Measurements from ENCODE around the gene ADAMTS4.
"Not testable (repeated sequence)": the region's sequence is repeated elsewhere in the genome, so short reads cannot be mapped to it uniquely, and the experiment has no call there.

ADAMTS4 gene, protein sequence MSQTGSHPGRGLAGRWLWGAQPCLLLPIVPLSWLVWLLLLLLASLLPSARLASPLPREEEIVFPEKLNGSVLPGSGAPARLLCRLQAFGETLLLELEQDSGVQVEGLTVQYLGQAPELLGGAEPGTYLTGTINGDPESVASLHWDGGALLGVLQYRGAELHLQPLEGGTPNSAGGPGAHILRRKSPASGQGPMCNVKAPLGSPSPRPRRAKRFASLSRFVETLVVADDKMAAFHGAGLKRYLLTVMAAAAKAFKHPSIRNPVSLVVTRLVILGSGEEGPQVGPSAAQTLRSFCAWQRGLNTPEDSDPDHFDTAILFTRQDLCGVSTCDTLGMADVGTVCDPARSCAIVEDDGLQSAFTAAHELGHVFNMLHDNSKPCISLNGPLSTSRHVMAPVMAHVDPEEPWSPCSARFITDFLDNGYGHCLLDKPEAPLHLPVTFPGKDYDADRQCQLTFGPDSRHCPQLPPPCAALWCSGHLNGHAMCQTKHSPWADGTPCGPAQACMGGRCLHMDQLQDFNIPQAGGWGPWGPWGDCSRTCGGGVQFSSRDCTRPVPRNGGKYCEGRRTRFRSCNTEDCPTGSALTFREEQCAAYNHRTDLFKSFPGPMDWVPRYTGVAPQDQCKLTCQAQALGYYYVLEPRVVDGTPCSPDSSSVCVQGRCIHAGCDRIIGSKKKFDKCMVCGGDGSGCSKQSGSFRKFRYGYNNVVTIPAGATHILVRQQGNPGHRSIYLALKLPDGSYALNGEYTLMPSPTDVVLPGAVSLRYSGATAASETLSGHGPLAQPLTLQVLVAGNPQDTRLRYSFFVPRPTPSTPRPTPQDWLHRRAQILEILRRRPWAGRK

DNA sequence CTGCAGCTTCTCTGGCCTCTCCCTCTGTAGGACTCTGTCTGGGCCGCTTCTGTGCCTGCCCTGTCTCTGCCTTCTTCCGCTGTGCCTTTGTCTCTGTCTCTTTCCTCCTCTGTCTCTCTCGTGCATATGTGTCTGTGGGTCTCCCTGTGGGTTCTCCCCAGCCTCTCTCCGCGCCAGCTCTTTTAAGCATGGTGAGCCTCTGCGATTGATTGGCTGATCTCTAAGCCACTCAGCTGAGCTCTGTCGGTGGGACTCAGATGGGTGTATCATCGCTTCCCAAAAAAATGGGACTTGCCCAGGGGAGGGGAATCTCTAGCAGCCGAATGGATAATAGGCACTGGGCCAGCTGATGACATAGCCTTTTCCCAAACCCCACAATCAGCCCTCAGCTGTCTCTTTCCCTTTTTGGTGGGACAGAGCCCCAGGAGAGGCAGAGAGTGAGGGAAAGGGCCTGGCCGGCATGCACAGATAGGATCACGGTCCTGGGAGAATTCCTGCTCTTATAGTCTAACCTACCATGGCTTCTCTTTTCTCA lies at the start of gene ADAMTS4:
TSS of gene ADAMTS4 (minus strand) at position 158 of the 535 bp plus-strand sequence. CDS start 427 bp downstream, outside the sequence.
- DNase-seq (ENCODE audit: low spot score) = peak; percentile 83

DNA sequence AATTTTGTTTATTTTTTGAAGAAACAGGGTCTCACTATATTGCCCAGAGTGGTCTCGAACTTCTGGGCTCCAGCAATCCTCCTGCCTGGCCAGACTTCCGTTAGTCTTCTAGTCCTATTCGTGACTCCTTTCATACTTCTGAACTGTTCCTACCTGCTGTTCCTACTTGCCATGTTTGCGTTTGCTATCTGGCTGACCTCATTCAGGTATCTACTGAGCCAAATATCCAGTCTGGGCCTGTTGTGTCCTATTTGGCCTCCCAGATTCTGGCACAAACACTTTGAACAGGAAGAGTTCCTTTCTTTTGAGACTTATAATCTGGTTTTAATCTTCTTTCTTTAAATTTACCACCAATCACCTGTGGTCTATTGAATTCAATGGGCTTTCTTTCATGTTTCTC lies 46.0 kb upstream of the ADAMTS4 start:
- no peak for DNase-seq (ENCODE audit: low spot score)

DNA sequence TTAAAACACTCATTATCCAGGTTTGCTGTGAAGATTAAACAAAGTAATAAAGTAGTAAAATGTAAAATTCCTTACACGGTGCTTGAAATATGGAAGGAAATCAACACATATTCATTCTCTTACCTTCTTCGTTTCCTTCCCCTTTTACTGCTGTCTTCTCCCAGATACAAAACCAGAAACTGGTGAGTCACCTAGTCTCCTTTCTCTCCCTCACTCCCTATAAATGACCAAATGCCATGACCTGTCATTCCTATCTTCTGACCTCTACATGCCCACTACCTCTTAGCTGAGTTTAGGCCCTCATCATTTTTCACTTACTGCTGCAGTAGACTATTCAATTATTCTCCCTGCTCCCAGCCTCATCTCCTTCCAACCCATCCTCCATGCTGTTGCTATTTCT lies 43.5 kb upstream of the ADAMTS4 start:
- no peak for DNase-seq (ENCODE audit: low spot score)

DNA sequence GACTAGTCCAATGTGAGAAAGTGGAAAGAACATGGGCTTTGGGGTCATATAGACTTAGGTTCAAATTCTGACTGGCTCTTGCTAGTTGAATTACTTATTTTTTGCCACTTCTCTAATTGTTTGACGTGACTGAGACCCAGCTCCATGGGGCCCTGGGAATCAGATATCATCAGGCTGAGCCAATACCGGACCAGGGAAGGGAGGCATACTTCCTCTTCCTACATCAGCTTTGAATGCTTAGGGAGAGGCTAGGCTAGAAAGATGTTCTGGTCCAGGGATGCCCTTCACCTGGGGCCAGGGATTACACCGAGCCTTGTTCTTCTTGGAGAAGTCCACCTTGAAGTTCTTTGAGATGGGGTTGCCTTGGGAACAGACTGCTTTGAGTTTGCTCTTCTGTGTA lies 42.8 kb upstream of the ADAMTS4 start:
- DNase-seq (ENCODE audit: low spot score) = no peak

DNA sequence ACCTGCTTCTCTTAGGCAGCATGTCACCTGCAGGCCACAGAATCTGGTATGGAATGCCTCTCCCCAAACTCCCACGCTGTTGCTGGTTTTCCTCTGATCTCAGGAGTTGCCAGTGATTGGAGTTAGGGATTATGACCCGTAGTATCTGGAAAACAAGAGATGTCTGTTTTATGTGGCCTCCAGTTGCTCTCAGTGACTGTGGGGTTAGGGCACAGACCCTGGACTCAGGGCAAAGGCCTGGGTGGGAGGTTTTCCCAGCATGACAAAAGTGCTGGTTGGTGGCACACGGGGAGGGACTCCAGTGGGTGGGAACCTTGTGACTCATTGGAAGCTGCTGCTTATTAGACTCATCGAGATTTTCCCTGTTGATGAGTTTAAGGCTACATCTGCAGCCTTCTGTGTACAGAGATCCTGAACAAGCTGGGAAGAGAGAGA lies 39.2 kb upstream of the ADAMTS4 start, which contains the start of gene NR1I3:
TSS of gene NR1I3 (minus strand) at position 165 of the 435 bp plus-strand sequence. CDS start 1,638 bp downstream, outside the sequence.
- no peak for DNase-seq (ENCODE audit: low spot score)

DNA sequence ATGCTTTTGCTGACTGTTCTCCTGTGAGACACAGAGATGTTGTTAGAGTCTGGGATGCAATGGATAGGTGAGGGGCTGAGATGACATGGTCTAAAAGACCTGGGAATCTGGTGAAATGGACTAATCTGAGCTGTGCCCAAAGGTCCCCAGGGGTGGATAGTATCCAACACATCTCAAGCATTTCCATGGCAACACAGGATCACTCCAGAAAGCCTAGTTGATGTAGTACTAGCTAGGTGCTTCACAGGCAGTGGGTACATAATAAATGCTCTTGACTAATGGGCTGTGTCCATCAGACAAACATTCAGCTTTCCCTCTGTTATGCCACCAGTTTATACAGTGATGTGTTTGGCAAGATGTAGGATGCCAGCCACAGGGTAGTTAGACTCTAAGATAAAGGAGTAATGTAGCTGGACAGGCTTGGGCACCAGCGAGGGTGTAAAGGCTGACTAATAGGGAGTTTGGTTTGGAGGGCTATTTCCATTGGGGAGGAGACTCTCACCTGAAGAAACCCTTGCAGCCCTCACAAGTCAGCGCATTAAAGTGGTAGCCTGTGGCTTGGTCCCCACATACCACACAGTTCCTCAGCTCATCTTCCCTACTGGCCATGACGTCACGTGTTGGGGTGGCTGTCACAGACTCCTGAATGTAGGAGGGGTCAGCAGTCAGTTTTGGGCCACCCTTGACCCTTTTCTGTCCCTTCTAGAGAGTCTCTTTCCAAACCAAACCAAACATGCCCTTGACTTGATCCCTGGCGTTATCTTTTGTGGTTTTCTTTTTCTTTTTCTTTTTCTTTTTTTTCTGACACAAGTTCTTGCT lies 37.3 kb upstream of the ADAMTS4 start:
- DNase-seq (ENCODE audit: low spot score) = no peak

DNA sequence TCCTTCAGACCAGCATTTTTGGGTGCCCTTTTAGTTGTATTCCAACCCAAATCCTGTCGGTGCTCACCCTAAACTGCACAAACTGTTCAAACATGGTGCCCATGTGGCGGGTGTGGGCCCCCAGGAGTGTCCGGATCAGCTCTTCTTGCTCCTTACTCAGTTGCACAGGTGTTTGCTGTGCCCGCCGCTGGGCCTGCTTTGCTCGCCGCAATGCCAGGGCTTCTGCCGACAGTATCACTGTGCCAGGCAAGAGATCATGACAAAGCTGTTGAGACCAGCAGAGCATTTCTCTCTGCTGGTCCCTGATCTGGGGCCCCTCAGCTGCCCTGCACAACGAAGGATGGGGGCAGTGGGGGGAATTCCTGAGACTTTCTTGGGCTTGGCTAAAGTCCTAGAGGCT lies 34.2 kb upstream of the ADAMTS4 start:
- no peak for DNase-seq (ENCODE audit: low spot score)

DNA sequence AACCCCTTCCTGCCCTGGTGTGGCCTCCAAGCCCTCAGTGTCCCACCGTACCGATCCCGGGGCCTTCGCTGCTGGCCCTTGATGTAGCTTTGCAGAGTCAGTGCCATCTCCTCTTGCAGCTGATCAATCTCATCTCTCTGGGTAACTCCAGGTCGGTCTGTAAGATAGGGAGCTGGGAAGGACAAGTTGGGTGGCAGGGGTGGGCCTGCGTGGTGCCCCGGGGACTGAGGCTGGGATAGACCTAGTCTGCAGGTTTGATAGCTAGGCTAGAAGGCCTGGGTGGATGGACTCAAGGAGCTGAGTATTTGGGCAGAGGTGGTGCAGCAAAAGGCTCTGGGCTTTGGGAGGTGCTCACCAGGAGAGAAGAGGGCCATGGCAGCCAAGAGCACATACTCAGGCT lies 31.9 kb upstream of the ADAMTS4 start:
- no peak for DNase-seq (ENCODE audit: low spot score)

DNA sequence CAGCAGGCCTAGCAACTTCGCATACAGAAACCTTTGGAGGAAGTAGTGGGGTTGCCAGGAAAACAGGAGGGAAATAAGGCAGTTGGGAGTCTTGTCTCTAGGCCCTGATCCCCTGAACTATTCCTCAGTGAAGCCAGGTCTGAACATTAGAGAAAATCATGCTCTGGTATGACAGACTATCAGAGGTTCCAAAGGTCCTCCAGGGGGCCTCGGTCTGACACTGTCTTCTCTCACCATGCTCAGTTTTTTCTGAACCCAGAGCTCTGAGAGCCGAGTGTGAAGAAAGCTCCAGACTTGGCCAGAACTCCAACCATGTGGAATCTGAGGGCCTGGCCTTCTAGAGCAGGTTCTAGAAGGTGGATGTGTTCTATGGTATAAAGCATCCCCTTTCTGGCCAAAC lies 31.0 kb upstream of the ADAMTS4 start:
- no peak for DNase-seq (ENCODE audit: low spot score)

DNA sequence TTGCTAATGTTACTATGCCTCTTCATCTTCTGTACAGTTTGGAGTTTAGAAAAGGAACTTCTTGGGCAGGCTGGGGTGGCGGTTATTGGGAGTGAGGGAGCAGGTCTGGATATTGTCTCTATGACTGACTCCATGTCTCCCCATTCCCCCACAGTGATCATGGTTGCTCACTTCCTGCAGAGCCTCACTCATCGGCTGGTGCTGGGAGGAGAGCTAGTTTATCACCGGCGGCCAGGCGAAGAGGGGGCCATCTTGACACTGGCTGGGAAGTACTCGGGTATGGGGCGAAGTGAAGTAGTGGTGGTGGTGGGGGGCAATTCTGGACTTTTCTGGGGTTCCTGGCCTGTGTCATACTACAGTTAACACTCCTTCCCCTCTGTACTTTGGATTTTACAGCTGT lies 29.2 kb upstream of the ADAMTS4 start:
- no peak for DNase-seq (ENCODE audit: low spot score)

DNA sequence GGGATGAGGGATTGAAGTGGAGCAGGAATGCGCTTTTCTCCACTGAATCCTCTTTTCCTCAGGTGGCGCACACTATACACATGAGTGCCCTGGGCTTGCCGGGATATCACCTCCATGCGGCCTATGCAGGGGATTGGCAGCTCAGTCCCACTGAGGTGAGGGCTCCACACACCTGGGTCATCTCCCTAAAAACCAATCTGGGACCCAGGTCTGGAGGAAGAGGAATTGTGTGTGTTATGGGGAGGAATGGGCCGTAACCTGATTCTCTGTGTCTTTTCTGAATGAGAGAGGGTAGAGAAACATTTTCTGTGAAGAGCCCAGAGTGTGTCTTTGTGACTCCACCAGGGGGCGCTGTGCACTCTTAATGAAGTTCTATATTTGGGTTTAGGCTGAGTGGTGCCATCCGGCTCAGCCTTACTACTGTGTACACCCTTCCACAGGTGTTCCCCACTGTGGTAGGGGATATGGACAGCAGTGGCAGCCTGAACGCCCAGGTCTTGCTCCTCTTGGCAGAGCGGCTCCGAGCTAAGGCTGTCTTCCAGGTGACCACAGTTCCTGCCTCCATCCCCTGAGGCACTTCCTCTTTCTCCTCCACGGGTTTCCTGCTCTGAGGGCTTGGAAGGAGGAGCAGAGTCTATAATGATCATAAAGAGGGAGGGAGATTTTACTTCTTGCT lies 28.5 kb upstream of the ADAMTS4 start:
- peak; percentile 86 for DNase-seq (ENCODE audit: low spot score)

DNA sequence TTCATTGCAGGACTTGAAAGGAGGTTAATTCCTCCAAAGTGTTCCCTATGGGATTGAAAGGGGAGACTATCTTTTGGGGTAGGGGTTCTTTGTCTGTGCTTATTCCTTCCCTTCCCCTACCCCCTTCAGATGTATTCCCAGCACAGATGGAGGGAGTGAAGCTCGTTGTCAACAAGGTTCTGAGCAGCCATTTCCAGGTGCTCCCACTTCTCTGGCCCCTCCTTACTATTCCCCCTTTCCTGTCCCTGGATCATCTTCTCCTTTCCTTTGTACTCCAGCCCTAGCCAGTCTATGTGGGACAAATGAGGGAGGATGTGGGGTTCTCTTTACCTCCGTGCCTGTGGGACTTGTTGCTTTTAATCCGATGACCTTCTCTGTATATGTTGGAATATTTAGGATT lies 27.9 kb upstream of the ADAMTS4 start:
- no peak for DNase-seq (ENCODE audit: low spot score)

DNA sequence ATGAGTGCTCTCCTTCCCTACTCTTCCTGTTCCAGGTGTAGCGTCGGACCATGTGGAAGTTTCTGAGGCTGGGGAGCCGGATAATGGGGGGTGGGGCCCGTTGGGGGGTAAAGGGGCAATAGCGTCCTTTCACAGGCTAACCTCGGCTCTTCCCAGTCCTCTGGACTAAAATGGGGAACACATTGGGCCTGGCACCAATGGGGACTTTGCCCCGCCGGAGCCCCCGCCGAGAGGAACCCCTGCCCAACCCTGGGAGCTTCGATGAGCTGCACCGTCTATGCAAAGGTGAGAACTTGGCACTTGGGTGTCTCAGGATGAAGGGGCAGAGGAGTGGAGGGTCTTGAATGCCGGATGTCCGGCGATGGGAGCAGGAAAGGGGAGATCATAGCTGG lies 27.5 kb upstream of the ADAMTS4 start:
- no peak for DNase-seq (ENCODE audit: low spot score)

DNA sequence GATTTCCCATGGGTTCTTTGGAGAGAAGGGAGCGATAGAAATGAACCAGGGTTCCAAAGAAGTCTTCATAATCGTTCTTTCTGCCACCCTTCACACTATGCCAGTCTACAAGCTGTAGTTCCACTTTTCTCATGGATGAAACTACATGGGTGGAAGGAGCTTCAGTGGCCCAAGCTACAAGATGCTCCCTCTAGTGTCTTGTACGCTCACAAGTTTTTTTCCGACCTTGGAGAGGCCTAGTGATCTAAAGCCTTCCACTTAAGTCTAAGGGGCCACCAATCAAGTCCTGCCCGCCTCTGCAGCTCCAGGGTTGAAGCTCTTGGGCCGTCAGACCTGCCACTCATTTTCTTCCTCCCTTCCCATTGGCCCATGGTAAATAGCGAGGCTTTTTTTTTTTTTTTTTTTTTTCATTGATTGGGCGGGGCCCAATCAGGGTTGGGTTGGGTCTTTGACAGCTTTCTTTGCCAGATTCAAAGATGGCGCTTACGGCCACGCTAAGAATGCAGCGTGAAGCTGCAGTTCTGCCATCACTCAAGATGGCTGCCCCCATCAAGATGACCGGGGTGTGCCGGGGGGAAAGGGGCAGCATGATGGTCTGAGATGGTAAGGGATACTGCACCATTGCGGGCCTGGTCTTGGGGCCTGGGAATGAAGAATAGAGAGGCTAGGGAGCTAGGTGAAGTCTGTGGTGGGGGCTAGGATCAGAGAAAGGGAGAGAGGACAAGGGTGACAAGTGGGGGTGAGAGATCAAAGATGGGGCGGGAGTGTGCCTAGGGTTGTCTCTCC lies 26.9 kb upstream of the ADAMTS4 start, which contains the start of gene TOMM40L:
TSS of gene TOMM40L (plus strand) at position 527 of the 786 bp plus-strand sequence. CDS start 430 bp downstream, outside the sequence.
- peak; percentile 99 for DNase-seq (ENCODE audit: low spot score)

DNA sequence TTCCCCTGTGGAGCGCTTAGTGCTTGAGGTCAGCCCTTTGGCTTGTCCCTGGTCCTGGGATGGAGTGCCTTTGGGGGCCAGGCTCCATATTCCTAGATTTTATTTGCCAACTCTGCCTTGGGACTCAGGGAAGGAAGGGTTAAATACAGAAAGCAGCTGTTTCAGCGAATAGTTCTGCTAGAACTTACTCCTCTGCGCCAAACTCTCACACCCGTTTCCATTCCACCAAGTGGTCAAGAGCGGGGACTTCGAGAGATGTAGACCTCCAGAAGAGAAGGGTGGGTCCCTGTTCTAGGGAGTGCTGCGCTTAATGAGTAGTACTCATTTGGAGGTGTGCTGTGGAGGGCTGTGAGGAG lies 26.3 kb upstream of the ADAMTS4 start:
- no peak for DNase-seq (ENCODE audit: low spot score)

DNA sequence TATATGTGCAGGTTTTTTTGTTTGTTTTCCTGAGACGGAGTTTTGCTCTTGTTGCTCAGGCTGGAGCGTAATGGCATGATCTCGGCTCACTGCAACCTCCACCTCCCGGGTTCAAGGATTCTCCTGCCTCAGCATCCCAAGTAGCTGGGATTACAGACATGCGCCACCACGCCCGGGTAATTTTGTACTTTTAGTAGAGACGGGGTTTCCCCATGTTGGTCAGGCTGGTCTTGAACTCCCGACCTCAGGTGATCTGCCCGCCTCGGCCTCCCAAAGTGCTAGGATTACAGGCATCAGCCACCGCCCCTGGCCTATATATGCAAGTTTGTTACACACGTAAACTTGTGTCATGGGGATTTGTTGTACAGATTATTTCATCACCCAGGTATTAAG lies 25.8 kb upstream of the ADAMTS4 start:
- DNase-seq (ENCODE audit: low spot score) = not testable (repeated sequence)

DNA sequence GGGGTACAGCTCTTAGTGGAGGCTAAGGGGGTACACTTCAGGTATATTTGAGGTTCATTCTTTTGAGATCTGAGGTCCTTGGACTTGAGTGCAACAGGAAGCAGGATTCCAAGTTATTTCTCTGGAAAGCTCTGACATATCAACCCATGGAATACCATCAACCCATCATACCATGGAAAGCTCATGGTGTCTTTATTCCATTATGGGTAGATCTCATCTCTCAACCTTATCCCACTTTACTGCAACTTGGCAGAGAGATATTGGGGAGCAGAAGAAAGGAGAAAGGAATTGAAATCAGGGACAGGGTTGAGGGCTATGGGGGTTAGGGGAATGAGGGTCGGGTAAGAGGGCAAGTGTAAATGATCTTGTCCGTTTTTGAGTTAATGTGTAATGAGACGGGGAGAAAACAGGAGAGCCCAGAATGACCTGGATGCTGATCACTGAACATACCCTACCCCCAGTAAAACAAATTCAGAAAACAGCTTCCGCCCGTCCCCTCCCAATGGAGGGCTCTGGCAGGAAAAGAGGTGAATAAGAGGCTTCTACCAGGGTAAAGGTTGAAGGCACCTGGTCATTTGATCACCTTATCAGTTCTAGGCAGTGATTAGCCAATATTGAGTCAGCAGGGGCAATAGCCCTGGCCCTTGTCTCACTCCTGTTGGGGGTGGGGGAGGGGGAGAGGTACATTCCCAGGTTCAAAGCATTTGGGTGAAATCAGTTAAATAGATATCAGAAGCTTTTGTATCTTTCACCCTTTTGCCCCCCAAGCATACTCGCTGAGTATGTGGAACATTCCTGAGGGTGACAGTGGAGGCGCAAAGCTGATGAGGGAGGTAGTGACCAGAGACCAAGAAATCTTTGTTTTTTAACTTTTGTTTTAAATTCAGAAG lies 25.2 kb upstream of the ADAMTS4 start:
- no peak for DNase-seq (ENCODE audit: low spot score)

DNA sequence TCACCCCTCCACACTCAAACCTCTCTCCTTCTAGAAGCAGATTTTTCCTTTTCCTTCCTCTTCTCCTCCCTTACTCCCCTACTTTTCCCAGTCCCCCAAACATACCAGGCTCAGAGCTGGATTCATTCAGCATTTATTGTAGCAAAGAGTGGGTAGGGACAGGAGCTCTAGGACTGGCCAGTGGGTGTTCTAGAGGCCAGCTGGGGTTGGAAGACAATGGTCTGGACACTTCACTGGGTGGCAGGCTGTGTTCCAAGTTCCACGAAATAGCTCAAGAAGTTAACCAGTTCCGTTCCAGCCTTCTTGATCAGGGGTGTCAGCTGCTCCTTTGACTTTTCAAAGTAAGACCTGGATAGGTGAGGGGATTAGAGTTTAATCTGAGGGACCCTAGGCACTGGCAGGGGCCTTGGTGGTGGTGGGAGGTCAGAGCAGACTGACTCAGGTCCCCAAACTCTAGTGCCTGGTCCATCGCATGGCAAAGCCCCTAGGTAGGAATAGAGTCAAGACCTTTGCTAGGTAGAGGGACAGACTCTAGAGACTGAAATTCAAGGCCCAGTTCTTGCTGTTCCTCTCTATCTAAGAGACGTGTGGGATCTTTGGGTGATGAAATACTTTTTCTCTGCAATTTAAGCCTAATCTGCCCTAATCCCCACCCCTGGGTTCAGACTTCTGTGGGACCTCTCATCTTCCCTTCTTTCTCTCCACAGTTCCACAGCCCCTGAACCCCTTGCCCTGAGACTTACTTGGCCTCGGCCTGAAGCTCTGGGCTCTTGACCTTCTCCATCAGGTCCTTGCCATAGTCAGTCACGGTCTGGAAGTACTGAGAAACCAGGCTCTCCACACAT lies 23.5 kb upstream of the ADAMTS4 start:
- DNase-seq (ENCODE audit: low spot score) = no peak

Measured in kidney capillary endothelial cell (primary cell).